NB4 (cell line): ENCODE measurements around the gene SLC27A1.
A peak's percentile ranks its signal among the peaks of the same experiment; 100 is the strongest.

Experiments
- DNase-seq: peaks from one replicate; pipeline ENCODE4 v3.0.0; 2010; ENCODE audit warnings: low read depth
- H3K4me3 ChIP-seq: one replicate; pipeline ENCODE4 v1.5.1; 2011; ENCODE audit warnings: mild to moderate bottlenecking, low read depth, low read length, moderate library complexity
- MYC ChIP-seq: IDR thresholded peaks from 2 replicates; pipeline ENCODE4 v1.6.1; 2011; ENCODE audit warnings: low read depth, low read length
- POLR2A ChIP-seq: IDR thresholded peaks from 2 replicates; pipeline ENCODE4 v1.6.1; 2011; ENCODE audit warnings: mild to moderate bottlenecking; ENCODE audit not compliant: insufficient read length; ENCODE audit errors: extremely low read depth
- TF ChIP-seq, protein P1 (sequence below): IDR thresholded peaks from 2 replicates; pipeline ENCODE4 v1.6.1; 2011; ENCODE audit warnings: low read depth, low read length
- TF ChIP-seq, protein P2 (sequence below): IDR thresholded peaks from one replicate; pipeline ENCODE4 v1.5.1; 2012; ENCODE audit warnings: low read depth, low read length

SLC27A1 gene

GRCh38 chr19:17522988-17523872 lies 52.9 kb downstream of the SLC27A1 start:
- peak; percentile 99 for DNase-seq
- TF ChIP-seq, protein P1, sequence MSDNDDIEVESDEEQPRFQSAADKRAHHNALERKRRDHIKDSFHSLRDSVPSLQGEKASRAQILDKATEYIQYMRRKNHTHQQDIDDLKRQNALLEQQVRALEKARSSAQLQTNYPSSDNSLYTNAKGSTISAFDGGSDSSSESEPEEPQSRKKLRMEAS = peak; percentile 93
- TF ChIP-seq, protein P2, sequence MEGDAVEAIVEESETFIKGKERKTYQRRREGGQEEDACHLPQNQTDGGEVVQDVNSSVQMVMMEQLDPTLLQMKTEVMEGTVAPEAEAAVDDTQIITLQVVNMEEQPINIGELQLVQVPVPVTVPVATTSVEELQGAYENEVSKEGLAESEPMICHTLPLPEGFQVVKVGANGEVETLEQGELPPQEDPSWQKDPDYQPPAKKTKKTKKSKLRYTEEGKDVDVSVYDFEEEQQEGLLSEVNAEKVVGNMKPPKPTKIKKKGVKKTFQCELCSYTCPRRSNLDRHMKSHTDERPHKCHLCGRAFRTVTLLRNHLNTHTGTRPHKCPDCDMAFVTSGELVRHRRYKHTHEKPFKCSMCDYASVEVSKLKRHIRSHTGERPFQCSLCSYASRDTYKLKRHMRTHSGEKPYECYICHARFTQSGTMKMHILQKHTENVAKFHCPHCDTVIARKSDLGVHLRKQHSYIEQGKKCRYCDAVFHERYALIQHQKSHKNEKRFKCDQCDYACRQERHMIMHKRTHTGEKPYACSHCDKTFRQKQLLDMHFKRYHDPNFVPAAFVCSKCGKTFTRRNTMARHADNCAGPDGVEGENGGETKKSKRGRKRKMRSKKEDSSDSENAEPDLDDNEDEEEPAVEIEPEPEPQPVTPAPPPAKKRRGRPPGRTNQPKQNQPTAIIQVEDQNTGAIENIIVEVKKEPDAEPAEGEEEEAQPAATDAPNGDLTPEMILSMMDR = no peak
- TF ChIP-seq POLR2A (peak; percentile 69), MYC (peak; percentile 96)
- H3K4me3 ChIP-seq = no peak overlapping the region

DNA sequence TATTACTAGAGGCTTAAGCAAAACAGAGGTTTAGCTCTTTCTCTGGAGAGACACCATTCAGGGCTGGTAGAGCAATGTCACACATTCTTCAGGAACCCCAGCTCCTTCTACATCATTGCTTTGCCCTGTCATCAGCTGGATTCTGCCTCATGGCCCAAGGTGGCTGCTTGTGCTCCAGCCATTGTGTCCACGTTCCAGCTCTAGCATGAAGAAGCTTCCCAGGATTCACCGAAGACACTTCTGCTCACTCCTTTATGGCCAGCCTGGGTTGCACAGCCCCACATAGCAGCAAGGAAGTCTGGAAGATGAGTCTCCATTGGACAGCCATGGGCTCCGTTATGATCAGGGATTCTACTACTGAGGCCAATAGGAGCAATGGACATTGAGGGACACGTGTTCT lies 54.3 kb downstream of the SLC27A1 start:
- no peak for DNase-seq
- TF ChIP-seq MYC = no peak
- TF ChIP-seq, protein P1 = no peak
- TF ChIP-seq, protein P2 = no peak
- no peak for TF ChIP-seq POLR2A
- H3K4me3 ChIP-seq = no peak overlapping the region

DNA sequence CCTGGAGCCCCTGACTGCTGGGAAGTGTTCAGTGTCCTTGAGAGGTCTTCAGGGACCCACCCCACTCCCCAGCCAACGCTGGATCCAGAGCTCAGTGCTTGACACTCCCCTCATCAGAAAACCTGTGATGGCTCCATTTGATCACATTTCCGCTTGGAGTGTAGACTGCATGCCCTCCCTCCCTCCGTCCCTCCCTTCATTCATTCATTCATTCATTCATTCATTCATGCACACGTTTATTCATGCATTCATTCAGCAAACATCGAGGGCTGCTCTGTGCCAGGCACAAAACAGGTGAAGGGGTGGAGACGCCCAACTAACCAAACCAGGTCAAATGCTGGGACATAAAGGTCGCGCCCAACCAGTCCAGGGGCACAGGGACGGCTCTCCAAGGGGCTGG lies 54.8 kb downstream of the SLC27A1 start:
- H3K4me3 ChIP-seq = no peak overlapping the region
- TF ChIP-seq MYC (no peak), POLR2A (no peak)
- TF ChIP-seq, protein P1 = no peak
- TF ChIP-seq, protein P2 = no peak
- no peak for DNase-seq

DNA sequence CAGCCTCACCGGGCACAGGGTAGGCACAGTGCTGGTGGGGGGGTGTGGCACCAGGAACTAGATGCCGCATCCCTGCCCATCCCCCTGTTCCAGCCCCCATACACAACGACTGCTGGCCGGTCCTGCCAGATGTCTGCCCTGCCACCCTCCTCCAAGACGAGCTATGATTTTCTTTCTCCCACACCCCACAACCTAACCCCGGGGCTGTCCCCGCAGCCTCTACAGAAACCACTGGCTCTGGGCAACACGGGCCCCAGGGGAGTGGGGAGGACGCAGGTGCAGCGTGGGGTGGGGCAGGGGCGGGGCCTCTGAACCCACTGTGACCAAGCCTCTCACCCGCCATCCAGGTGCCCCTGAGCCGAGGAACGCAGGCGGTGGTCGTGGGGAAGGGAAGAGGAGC lies 56.6 kb downstream of the SLC27A1 start:
- H3K4me3 ChIP-seq = no peak overlapping the region
- TF ChIP-seq POLR2A (no peak), MYC (no peak)
- TF ChIP-seq, protein P2 = no peak
- TF ChIP-seq, protein P1 = no peak
- DNase-seq = no peak

DNA sequence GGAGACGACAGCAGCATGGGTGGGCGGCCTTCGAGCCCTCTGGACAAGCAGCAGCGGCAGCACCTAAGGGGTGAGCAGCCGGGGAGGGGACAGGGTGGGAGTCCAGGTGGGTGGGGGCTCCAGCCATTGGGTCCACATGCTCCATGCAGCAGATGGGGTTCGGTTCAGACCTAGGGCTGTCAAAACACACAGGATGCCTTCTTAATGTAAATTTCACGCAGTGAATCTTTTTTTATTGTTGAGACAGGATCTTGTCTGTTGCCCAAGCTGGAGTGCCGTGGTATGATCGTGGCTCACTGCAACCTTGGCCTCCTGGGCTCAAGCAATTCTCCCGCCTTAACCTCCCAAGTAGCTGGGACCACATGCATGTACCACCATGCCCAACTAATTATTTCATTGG lies 57.0 kb downstream of the SLC27A1 start:
- DNase-seq = no peak
- no peak overlapping the region for H3K4me3 ChIP-seq
- TF ChIP-seq, protein P2 = no peak
